Glutamatergic neuron (in vitro differentiated cells): ENCODE measurements around the gene UNCX. TPM values are rescaled to one million over a fixed set of nuclear protein-coding genes. Genes with fewer than 3 reads are reported as not detected.
"Not testable (repeated sequence)": the region's sequence is repeated elsewhere in the genome, so short reads cannot be mapped to it uniquely, and the experiment has no call there.

Experiments
- DNase-seq: peaks from one replicate; pipeline ENCODE4 v3.0.0; 2022
- H3K27ac Mint-ChIP-seq: one replicate; pipeline ENCODE4 v1.8.0; 2020; ENCODE audit warnings: mild to moderate bottlenecking, mixed read lengths, inconsistent platforms; ENCODE audit not compliant: unreplicated experiment
- H3K27me3 Mint-ChIP-seq: one replicate; pipeline ENCODE4 v1.8.0; 2020; ENCODE audit warnings: mild to moderate bottlenecking, moderate library complexity, mixed read lengths, inconsistent platforms; ENCODE audit not compliant: unreplicated experiment
- H3K36me3 Mint-ChIP-seq: one replicate; pipeline ENCODE4 v1.8.0; 2020; ENCODE audit warnings: mild to moderate bottlenecking, mixed read lengths, inconsistent platforms; ENCODE audit not compliant: unreplicated experiment
- H3K4me1 Mint-ChIP-seq: one replicate; pipeline ENCODE4 v1.8.0; 2020; ENCODE audit warnings: mild to moderate bottlenecking, low read depth, mixed read lengths, inconsistent platforms; ENCODE audit not compliant: unreplicated experiment
- H3K4me3 Mint-ChIP-seq: one replicate; pipeline ENCODE4 v1.8.0; 2020; ENCODE audit warnings: mild to moderate bottlenecking, mixed read lengths, inconsistent platforms; ENCODE audit not compliant: unreplicated experiment
- H3K9me3 Mint-ChIP-seq: one replicate; pipeline ENCODE4 v1.8.0; 2020; ENCODE audit warnings: mild to moderate bottlenecking, moderate library complexity, mixed read lengths, inconsistent platforms; ENCODE audit not compliant: unreplicated experiment
- CTCF ChIP-seq: fragments of 200-600 bp; sonication (generic); IDR thresholded peaks from one replicate; pipeline ENCODE4 v1.5.0; 2021; ENCODE audit not compliant: partially characterized antibody, unreplicated experiment
- total RNA-seq: library from RNA; stranded (reverse); fragmentation: NEBNext Ultra II Directional; extraction: Animal tissue kit (Norgen Biotek cat#: 25700); gene quantifications from one replicate; pipeline ENCODE4 v1.2.1, GENCODE V29; 2021; ENCODE audit not compliant: unreplicated experiment

The UNCX gene
- total RNA-seq, 1 donor from 2014 or later, result 106 TPM

- Mint-ChIP-seq H3K4me3 (no peak overlapping the region), H3K27me3 (peaks cover 2% of the 10 kb centered on the region), H3K9me3 (peaks cover 3% of the 10 kb centered on the region), H3K4me1 (peaks cover 16% of the 10 kb centered on the region), H3K27ac (no peak overlapping the region), H3K36me3 (no peaks in the 10 kb centered on the region)
- TF ChIP-seq CTCF, result no peak
- no peak for DNase-seq
Measured at GRCh38 chr7:1257221-1257620, 24.5 kb downstream of the UNCX start.

GRCh38 chr7:1257863-1258262, 25.2 kb downstream of the UNCX start:
- Mint-ChIP-seq H3K27ac (no peak overlapping the region), H3K4me1 (peaks cover 16% of the 10 kb centered on the region), H3K27me3 (peaks cover 2% of the 10 kb centered on the region), H3K9me3 (peaks cover 3% of the 10 kb centered on the region), H3K4me3 (no peak overlapping the region), H3K36me3 (no peaks in the 10 kb centered on the region)
- TF ChIP-seq CTCF, result no peak
- DNase-seq, result no peak

- H3K27me3 Mint-ChIP-seq, result peaks cover 2% of the 10 kb centered on the region
- no peak for DNase-seq
- H3K4me3 Mint-ChIP-seq, result no peak overlapping the region
- peaks cover 11% of the 10 kb centered on the region for H3K4me1 Mint-ChIP-seq
- no peak for TF ChIP-seq CTCF
- H3K36me3 Mint-ChIP-seq, result no peaks in the 10 kb centered on the region
- H3K9me3 Mint-ChIP-seq, result no peaks in the 10 kb centered on the region
- no peak overlapping the region for H3K27ac Mint-ChIP-seq
Measured at GRCh38 chr7:1259621-1260243, 27.1 kb downstream of the UNCX start.

- no peak overlapping the region for H3K4me3 Mint-ChIP-seq
- no peaks in the 10 kb centered on the region for H3K9me3 Mint-ChIP-seq
- peaks cover 2% of the 10 kb centered on the region for H3K27me3 Mint-ChIP-seq
- H3K27ac Mint-ChIP-seq, result no peak overlapping the region
- TF ChIP-seq CTCF, result no peak
- peaks cover 11% of the 10 kb centered on the region for H3K4me1 Mint-ChIP-seq
- no peaks in the 10 kb centered on the region for H3K36me3 Mint-ChIP-seq
- DNase-seq, result no peak
Measured at GRCh38 chr7:1260244-1260635, 27.6 kb downstream of the UNCX start.

GRCh38 chr7:1261036-1261435, 28.4 kb downstream of the UNCX start:
- H3K36me3 Mint-ChIP-seq, DNase-seq, H3K9me3 Mint-ChIP-seq, H3K27me3 Mint-ChIP-seq, H3K27ac Mint-ChIP-seq: not testable (repeated sequence)
- Mint-ChIP-seq H3K4me1 (peaks cover 13% of the 10 kb centered on the region), H3K4me3 (peak overlapping the region; percentile 52)
